Measurements from ENCODE around the gene MYO18A.
"Not testable (repeated sequence)": the region's sequence is repeated elsewhere in the genome, so short reads cannot be mapped to it uniquely, and the experiment has no call there.

The MYO18A gene

DNA sequence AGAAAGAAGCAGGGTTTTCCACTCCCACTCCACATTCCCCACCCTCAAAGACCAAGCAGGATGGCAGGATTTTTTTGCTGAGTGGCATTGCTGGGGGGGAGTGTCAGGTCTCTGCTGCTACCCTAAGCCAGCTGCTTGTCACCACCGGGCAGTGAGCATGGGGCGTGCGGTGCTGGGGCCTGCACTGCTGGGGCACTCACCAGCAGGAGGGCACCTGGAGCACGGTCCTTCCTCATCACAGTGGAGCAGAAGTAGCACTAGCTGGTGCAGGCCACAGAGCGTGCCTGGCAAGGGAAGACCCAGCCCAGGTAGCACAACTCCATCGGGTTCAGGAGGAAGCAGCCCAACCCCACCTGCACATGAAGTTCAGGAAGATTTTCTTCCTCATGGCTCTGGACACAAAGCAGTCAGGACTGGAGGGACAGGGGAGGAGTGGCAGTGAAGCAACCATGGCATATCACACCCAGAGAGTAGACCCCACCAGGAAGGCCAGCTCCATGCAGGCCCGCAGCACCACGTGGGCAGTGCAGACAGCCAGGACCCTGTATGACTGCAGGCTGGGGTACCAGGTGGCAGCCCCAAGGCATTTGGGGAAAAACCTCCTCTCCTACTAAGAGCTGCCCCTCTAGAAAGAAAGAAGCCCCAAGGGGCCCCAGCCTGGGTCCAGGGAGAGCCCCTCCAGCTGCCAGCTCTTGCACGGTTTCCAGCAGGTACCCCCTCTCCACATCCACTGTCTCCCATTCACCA lies 16.7 kb upstream of the MYO18A start:
- no peak for DNase-seq (ENCODE audit: low spot score)

DNA sequence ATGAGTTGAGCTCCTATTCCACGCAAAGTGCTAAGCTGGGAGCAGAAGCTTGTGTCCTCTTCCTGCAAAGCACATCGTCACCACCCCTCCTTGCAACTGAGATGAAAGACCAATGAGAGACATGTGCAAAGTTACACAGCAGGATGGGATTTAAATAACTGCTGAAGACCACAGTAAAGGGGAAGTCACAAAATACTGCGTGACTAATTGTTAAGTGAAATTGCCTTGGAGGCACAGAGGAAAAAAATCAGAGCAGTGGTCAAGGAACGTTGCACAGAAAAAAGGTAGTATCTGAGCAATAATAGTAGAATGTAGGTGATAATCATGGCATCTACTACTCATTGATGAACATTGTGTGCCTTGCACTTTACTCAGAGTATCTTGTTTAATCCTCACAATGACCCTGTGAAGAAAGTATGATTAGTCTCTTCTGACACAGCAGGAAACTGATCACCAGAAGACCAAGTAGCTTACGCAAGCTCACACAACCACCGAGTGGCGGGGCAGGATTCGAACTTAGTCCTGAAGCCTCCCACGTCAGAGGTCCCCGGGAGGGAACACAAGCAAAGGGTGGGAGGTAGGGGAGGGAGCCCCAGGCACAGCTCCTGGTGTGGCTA lies 15.4 kb upstream of the MYO18A start:
- DNase-seq (ENCODE audit: low spot score) = no peak

DNA sequence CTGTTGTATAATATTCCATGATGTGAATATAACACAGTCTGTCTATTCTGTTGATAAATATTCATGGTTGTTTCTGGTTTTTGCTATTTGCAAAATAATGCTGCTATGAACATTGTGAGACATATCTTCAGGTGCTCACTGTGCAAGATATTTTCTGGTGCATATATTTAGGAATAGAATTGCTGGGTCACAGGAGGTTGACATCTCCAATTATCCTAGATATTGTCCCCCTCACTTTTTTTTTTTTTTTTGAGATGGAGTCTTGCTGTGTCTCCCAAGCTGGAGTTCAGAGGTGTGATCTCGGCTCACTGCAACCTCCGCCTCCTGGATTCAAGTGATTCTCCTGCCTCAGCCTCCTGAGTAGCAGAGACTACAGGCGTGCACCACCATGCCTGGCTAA lies 14.5 kb upstream of the MYO18A start:
- no peak for DNase-seq (ENCODE audit: low spot score)

DNA sequence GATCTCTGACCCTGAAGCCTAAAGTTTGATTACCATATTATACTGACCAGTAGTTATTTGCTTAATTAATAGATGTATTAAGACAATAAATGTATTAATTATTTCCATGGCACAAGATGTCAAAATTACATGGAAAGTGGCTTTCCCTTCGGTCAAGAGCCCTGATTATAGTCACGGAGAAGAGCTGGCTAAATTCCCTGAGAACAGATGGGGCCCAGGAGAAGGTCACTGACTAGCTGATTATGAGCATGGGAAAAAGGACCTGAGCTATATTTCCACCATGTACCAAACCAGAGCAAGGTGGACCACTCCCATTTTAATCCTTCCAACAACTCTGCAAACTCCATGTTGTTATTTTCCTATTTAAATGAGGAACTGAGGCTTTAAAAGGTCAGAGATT lies 12.9 kb upstream of the MYO18A start:
- DNase-seq (ENCODE audit: low spot score) = no peak

DNA sequence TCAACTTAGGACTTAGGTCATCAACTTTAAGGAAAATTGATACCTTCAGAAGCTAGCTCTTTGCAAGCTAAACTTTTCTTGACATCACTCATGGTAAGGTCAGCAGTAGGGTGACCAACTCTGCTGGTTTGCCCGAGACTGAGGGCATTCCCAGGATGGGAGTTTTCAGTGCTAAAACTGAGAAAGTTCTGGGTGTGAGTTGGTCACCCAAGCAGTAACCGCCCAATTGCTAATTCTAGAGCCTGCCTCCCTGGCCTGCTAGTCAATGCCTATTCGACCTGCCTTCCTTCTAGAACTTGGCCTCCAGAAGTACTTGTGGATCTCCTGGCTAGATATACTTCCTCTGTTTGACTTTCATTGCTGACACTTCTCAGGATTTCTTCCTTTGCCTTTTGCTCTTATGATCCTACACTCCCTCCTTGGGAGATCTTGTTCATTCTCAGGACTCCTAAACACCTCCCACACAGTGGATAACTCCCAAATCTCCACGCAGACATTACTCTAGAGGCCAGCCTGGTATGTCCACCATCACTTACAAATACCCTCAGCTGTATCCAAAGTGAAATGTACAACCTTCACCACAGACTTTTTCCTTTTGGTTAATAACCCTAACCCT lies 10.5 kb upstream of the MYO18A start:
- no peak for DNase-seq (ENCODE audit: low spot score)

DNA sequence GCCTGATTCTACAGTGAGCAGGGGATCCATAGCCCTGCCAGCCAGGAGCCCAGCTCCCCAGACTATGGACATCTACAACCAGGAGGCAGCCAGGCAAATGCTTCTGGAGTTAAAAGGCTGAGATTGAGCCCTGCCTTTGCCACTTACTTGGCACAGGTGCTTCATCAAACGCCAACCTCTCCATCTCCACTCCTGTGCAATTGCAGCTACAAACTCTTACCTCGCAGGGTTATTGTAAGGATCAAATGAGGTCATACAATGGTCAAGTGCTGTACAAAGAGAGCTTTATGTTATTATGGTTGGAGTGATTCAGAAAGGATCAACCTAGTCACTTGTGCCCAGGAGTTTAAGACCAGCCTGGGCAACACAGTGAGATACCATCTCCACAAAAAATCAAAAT lies 9.8 kb upstream of the MYO18A start:
- no peak for DNase-seq (ENCODE audit: low spot score)

DNA sequence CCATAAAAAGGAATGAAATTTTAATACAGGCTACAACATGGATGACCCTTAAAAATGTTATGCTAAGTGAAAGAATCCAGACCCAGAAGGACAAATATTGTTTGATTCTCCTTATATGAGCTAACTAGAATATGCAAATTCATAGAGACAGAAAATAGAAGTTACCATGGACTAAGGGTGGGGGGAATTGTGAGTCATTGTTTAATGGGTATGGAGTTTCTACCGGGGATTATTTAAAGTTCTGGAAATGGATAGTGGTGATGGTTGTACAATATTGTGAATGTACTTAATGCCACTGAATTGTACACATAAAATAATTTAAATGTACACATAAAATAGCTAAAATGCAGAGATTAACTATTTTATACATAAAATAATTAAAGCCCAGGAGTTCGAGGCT lies 9.2 kb upstream of the MYO18A start:
- DNase-seq (ENCODE audit: low spot score) = no peak

DNA sequence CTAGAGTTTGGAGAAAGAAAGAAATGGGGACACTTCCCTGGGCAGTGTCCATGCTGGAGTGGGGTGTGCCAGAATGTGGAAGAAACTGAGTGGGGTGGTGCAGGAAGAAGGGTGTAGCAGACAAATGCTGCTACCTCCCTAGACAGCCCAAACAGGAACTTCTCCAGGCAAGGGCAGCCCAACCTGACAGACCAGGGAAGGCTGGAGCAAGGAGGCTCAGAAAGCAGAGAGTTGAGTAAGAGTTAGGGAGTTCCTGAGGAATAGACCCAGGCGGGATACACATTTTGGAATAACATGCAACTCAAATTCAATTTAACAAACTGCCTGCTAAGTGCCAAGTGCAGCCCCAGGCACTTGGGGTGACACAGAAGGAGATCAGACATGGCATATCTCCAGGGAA lies 1.0 kb upstream of the MYO18A start:
- DNase-seq (ENCODE audit: low spot score) = no peak

DNA sequence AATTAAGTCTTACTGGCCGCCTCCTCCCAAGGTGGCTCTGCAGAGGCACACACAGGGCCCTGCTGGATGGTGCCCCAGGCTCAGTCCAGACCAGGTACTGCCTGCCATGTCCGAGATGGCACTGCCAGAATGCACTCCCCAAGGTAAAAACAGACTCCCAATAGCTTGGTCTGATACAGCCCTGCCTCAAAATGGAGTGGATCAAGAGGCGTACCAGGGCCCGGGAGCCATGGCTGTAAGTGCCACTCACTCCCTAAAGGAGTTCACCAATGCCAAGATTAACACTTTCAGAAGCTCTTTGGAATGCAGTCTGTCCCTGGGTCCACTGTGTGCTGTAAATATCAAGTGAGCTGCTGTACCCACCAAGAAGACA lies 576 bp upstream of the MYO18A start:
- DNase-seq (ENCODE audit: low spot score) = peak; percentile 7

DNA sequence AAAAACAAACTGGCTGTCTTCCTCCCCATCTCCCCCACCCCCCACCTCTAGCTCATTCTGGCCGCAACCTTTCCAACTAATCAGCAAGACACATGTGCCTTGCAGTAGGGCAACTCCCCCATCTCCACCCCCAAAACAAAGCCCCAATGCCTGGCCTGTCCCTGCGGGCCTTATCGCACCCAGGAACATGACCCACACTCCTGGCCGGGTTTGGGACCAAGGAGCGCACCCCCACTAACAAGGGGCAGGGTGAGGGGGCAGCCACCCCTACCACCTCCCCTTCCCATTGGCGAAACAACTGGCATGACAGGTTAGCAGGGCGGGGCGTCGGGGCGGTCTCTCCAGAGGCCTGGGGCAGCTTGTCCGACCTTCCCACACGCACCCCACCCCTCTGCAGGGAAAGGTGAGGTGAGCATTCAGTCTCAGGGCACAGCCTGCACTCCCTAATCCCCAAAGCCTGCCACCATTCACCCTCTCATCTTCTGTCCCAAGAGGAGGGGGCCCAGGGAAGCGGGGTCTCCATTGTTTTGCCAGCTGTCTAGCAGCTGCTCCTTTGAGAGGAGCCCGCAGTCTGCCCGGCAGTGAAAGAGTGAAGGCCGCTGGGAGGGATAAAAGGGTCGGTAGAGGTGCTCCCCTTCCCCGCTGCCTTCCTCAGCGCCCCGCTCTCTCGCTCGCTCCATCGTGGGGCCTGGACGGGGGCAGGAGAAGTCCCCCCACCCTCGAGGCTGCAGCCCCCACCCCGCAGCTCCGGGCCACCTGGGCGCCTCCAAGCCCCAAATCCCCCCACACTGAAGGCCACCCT lies 765 bp downstream of the MYO18A start:
- peak; percentile 60 for DNase-seq (ENCODE audit: low spot score)

DNA sequence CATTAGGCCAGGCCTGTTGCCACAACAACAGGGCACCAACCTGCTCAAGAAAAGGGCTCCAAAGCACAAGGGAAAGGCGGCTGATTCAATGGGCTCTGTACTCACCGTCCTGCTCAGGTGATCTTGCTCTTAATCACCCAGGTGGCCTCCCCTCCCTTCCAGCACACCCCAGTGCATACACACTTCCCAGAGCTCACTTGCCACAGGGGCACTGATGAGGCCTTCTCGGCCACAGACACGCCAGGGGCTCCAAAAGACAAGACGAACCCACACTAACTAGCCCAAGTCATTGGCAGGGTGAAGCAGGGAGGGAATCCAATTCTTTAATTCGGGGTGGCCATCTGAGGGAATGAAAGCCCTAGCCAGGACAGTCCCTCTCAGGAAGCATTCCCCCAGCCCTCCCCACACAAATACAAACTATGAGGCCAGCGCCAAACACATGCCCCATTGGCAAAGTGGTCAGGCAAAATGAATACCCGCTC lies 1.4 kb downstream of the MYO18A start:
- DNase-seq (ENCODE audit: low spot score) = peak; percentile 25

DNA sequence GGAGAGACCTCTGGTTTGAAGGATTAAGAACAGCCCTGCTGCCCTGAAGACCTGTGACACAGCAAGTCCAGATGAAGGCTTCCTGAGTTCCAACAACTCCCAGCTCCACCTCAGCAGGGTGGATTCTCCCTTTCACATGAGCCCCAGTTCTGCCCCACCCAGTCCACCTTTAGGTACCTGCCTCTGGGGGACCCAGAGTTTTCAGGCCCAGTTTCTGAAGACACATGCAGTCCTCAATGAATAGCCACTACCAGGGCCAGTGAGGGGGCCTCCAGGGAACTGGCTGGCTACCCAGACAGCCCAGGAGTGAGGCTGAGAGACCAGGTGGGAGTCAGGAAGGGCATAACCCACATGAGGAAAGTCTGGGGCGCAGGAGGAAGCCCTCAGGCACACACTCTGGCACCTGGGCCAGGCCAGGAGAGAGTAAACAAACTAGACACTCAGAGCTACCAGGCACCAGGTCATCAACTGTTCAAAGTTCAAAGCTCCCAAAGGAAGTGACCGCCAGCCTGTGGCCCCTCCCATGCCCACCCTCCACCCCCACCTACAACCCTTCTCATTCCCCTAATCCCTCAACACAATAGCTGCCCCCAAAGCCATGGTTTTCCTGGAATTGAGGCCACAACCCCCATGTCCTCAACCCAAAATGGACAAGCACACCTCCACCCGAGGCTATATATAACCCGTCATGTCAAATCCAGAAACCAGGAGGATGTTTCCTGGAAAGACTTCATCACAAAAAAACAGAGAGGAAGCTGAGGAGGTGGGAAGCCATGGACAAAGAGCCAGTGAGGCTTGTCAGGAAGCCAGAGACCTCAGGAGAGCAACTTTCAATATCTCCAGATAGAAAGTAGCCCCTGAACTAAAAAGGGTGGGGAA lies 2.1 kb downstream of the MYO18A start:
- peak; percentile 44 for DNase-seq (ENCODE audit: low spot score)

DNA sequence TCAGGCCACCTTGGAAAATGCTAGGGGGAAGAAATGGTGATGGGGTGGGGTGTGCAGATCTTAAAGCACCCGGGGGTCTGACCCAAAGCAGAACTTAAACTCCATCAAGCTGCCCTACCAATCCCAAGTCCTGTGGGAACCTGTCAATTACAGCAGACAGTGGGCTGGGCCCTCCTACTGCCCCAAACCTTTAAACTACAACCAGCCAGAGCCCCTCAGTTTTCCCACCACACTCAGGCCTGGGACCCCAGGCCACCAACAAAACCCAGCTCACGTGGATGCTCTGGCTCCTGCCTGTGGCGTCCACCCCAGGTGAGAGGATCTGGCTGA lies 2.7 kb downstream of the MYO18A start:
- DNase-seq (ENCODE audit: low spot score) = no peak

DNA sequence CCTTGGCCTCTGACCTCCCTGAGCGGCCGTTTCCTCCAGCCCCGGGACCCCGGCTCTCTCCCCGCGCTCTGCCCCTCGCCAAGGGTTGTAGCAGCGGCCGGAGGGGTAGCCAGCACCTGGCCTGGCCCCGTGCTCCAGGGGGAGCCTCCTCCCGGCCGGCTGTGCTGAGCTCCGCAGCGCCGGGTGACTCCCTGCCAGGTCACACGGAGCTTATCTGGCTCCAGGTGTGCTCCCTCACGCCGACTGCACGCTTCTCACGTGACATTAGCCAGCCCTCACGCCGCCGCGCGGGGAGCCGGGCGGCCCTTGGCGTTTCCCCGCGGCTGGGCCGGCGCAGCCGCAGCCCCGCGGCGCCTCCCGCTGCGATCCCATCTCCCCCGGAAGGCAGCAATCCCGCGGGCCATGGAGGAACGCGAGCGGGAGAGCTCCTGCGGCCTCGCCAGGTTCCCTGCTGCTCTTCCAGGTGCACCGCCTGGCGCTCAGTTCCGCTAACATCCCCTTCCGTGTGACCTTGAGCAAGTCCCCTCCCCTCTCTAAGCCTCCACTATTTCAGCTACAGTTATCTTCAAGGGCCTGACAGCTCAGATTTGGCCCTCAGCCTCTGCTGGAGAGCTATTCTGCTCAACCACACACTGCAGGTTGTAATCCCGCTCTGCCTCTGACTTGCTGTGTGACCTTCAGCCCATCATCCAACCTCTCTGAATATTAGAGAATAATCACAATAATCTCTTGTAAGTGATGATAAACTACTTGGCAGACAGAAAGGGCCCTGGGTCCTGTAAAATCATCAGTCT lies 3.4 kb downstream of the MYO18A start:
- peak; percentile 72 for DNase-seq (ENCODE audit: low spot score)

DNA sequence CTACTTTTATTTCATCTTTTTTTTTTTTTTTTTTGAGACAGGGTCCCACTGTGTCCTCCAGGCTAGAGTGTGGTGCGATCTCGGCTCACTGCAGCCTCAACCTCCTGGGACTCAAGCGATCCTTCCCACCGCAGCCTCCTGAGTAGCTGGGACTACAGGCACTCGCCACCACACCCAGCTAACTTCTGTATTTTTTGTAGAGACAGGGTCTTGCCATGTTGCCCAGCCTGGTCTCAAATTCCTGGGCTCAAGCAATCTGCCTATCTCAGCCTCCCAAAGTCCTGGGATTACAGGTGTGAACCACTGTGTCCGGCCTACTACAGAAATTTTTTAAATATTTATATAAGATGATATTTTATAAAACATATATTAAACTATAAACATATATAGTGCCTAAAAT lies 4.8 kb downstream of the MYO18A start:
- DNase-seq (ENCODE audit: low spot score) = no peak

DNA sequence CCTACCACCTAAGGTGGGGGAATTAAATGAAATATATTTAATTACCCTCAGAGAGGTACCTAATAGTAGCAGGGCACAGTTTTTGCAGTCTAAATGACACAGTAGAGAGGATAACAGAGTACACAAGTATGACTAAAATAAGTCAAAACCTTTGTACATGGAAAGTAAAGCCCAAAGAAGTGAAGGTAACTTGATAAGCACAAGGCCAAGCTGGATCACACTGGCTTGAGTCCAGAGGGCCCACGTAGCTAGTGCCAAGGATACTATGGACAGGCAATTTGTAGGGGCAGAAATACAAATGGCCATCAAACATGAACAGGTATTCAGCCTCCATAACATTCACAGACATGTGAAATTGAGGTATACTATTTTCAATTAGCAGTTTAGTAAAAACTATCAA lies 7.6 kb downstream of the MYO18A start:
- no peak for DNase-seq (ENCODE audit: low spot score)

DNA sequence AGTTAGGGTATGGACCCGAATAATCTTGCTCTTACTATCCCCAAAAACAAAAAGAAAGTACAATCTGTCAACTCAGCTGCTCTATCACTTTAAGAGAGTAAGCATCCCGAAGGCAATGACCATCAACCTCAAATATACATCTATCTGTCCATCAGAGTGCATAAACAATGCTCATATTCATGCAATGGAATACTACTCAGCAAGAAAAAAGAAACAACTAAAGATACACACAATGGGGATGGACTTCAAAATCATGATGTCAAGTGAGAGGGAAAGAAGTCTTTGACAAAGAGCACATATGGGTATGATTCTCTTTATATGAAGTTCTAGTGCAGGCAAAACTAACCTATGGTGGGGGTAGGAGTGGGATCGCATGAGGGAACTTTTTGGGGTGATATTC lies 9.5 kb downstream of the MYO18A start:
- DNase-seq (ENCODE audit: low spot score) = no peak

DNA sequence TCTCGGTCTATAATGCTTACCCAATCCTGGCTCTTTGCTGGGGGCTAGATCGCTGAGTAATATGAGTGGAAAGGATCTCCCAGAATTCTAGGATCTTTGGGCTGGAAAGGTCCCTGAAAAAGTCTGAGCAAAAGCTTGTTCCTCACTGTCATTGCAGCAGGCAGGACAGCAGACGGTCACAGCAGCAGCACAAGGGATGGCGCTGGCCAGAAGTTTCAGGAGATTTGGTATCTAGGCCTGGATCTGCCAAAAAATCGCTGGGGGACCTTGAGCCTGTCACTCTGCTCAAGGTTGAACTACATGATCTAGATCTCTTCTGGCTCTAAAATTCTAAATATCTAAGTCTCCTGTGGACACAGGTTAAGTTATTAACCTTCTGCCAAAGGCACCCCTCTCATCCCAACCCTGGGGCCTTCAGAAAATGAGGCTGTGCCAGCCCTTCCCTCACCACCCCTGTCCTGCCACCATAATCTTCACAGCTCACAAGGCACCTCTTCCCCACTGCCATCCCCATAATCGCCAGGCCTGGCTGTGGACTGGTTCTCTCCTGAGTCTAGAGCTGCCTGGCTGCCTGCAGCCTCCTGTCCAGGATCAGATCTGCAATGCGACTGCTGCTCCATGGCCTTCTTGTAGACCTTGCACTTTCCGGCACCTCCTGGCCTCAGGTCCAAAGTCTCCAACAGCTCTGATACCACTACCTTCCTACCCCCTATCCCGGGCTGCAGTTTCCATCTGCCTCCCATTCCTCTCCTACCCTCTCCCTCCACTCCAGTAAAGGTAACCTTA lies 10.2 kb downstream of the MYO18A start:
- DNase-seq (ENCODE audit: low spot score) = no peak

DNA sequence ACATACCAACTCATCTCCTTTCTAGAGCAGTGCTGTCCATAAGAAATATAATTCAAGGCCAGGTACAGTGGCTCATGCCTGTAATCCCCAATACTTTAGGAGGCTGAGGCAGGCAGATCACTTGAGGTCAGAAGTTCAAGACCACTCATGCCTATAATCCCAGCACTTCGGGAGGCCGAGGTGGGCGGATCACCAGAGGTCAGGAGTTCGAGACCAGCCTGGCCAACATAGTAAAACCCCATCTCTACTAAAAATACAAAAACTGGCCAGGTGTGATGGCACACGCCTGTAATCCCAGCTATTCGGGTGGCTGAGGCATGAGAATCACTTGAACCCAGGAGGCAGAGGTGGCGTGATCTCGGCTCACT lies 11.5 kb downstream of the MYO18A start:
- DNase-seq (ENCODE audit: low spot score) = not testable (repeated sequence)

DNA sequence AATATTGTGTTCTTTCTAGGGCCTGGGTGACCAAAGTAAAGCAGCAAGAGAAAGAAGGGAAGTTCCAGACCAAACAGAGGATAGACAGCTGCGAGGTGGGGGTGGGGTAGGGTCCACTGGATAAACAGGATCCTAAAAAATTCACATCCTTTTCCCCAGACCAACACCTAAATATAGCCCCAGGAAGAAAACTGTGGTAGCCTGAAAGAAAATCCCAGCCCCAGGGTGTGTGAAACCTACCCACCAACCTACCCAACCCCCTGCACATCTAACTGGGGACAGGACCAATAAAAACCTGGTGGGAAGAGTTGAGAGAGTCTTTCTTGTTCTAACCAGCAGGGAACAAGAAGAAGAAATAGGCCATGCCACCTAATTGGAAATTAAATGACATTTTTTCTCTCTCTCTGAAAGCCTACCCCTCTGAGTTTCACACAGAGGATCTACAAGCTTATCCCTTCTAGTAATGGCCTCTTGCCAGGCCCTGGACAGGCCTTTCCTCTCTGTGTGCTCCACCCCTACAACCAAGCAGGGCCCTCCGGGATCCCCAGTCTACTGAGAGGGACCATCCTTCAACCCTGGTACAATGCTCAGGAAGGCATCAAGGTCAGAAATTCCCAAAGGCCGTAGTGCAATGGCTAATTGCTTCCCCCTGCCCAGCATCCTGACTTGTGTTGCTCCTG lies 12.0 kb downstream of the MYO18A start:
- no peak for DNase-seq (ENCODE audit: low spot score)
